HG03571 (cell line): ENCODE measurements around the gene NIPA2.
"Not testable (repeated sequence)": the region's sequence is repeated elsewhere in the genome, so short reads cannot be mapped to it uniquely, and the experiment has no call there.

ENCODE experiments used
- ATAC-seq: cut with Tn5 transposase; IDR thresholded peaks from one replicate; pipeline ENCODE4 v1.9.1; 2021; ENCODE audit not compliant: unreplicated experiment

Gene NIPA2

GRCh38 chr15:22838292-22839042 lies at the start of gene NIPA2:
NIPA2 (plus strand) TSS chr15:22838666; CDS start chr15:22851732, 13,066 bp downstream.
- peak; percentile 78 for ATAC-seq

GRCh38 chr15:22794063-22794462 lies 44.4 kb upstream of the NIPA2 start:
- ATAC-seq, result no peak

DNA sequence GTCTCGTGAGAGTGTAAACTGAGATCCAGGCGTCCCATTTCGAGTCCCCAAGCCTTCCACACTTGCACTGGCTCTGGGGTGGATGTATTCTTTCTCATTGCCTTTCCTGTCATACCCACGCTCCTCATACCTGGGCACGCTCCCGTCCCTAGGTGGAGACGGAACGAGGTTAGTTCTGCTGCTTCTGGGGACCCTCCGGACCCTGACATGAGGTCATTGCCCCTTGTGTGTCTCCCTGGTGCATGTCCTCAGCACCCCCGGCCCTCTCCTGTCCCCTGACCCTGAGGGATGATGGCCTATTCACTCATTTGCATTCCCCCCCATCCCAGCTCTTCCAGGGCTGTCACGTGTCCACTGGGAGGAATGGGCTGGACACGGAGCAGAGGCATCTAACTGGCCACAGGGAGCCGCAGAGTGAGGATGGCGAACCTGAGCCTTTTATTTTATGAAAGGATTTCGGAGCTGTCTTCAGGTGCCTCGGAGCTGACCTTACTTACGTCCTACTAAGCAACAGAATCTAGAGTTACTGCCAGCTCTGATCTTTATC lies 43.8 kb upstream of the NIPA2 start:
- ATAC-seq, result no peak

- ATAC-seq, result no peak
These were observed 43.0 kb upstream of the NIPA2 start for GRCh38 chr15:22795206-22796063.

GRCh38 chr15:22796079-22796478 lies 42.4 kb upstream of the NIPA2 start:
- ATAC-seq, result no peak

DNA sequence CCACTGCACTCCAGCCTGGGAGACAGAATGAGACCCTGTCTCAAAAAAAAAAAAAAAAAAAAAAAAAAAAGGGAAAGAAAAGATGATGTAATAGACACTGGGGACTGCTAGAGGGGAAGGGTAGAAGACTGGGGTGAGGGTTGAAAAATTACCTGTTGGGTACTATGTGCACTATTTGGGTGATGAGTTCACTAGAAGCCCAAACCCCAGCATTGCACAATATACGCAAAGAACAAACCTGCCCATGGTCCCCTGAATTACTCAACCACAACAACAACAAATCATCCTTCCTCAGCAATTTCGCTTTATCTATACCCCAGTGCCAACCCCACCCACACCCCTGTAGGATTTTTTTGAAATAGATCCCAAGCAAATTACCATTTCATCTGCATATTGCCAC lies 38.6 kb upstream of the NIPA2 start:
- ATAC-seq, result no peak

DNA sequence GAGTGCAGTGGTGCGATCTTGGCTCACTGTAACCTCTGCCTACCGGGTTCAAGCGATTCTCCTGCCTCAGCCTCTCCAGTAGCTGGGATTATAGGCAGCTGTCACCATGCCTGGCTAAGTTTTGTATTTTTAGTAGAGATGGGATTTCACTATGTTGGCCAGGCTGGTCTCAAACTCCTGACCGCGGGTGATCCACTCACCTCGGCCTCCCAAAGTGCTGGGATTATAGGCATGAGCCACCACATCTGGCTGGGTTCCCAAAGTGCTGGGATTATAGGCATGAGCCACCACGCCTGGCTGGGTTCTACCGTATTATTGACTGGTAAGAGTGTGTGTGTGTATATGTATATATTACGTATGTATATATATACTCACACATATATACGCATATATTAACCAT lies 35.5 kb upstream of the NIPA2 start:
- not testable (repeated sequence) for ATAC-seq

DNA sequence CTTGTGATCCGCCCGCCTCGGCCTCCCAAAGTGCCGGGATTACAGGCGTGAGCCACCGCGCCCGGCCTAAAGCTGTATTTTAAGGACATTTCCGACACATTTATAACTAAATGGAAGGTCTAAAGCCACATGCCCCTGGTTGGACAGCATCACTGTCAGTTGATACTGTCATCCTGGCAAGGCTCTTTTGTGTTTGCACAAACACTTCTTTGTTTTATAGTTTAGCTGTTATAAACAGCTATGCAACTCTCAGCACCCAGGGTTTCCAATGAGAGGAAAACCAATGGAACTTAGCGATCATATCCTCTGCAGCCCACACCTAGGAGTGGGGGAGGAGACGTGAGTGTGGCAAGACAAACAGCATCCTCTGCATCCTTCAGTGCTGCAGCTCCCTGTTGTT lies 32.3 kb upstream of the NIPA2 start:
- ATAC-seq, result no peak

GRCh38 chr15:22806664-22807063 lies 31.8 kb upstream of the NIPA2 start:
- ATAC-seq, result no peak

DNA sequence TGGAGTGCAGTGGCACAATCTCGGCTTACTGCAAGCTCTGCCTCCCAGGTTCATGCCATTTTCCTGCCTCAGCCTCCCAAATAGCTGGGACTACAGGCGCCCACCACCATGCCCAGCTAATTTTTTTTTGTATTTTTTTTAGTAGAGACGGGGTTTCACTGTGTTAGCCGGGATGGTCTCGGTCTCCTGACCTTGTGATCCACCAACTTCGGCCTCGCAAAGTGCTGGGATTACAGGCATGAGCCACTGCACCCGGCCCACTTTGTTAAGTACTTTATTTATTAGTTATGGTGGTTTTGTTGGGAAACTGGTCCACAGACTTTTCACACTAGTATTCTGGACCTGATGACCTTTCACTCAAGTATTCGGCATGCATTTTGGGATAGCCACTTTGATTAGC lies 30.6 kb upstream of the NIPA2 start:
- not testable (repeated sequence) for ATAC-seq

- ATAC-seq, result no peak
These were observed 30.2 kb upstream of the NIPA2 start for GRCh38 chr15:22808240-22808639.

DNA sequence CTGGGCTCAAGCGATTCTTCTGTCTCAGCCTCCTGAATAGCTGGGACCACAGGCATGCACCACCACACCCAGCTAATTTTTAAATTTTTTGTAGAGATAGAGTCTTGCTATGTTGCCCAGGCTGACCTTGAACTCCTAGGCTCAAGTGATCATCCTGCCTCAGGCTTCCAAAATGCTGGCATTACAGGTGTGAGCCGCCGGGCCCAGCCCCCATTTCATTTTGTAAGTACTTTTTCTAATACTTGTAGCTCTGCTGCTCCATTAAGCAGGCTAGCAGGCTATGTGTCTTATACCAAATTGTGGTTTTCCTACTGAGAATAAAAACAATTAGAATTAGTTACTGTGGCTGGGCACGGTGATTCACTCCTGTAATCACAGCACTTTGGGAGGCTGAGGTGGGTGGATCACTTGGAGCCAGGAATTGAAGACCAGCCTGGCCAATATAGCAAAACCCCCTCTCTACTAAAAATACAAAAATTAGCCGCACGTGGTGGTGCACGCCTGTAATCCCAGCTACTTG lies 29.6 kb upstream of the NIPA2 start:
- ATAC-seq, result no peak

DNA sequence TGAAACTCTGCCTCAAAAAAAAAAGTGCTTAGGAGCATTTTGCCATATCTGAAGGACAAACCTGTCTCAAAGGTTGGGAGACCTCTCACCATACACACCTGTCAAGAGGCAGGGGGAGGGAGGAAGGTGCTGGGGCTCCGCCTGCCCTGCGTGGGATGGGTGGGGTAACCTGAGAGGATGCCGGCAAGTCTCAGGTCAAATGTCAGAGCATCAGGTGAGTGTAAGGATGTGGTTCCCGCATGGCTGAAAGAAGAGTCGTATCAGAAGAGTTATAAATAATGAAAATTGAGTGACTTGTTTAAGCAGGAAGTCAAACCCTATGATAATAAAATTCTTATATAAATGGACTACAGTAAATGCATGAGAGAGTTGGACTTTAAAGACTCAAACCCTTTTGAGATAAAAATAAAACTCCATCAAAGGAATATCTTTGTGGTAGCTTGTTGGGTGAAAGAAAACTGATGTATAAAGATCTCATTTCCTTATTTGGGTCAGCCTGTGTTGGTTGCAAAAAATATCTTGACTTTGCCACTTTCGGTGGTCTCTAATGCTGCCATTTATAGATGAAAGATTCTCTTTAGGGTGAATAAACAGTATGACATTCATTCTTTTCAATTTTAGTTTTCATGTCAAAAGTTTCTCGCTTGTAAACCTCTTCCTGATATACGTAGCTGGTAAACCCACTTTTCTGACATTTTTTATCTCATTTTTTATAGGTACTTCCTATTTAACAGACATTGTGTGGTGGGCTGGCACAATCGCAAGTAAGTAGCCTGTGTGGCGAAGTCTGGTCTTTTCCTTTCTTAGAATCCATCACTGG lies 28.2 kb upstream of the NIPA2 start:
- ATAC-seq, result no peak

GRCh38 chr15:22810853-22811338 lies 27.6 kb upstream of the NIPA2 start:
- ATAC-seq, result no peak

DNA sequence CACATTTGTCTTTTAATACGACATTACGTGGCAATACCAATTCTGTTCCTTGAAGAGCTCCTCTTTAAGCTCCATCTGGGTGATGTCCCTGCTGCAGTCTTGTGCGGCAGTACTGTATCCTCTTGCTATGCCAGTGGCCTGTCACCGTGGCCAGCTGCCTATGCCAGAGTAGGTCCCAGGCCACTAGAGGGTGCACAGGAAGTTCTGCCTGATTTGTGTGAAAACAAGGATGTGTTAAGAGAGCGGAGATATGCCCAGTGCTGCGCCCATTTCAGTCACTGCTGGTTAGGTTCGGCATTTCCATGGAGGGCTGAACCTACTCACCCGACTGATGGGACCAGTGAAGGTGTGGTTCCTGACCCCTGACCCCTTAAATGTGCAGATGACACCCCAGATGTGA lies 26.8 kb upstream of the NIPA2 start:
- no peak for ATAC-seq

GRCh38 chr15:22813844-22814243 lies 24.6 kb upstream of the NIPA2 start:
- ATAC-seq, result no peak

GRCh38 chr15:22815766-22816165 lies 22.7 kb upstream of the NIPA2 start:
- ATAC-seq, result no peak

DNA sequence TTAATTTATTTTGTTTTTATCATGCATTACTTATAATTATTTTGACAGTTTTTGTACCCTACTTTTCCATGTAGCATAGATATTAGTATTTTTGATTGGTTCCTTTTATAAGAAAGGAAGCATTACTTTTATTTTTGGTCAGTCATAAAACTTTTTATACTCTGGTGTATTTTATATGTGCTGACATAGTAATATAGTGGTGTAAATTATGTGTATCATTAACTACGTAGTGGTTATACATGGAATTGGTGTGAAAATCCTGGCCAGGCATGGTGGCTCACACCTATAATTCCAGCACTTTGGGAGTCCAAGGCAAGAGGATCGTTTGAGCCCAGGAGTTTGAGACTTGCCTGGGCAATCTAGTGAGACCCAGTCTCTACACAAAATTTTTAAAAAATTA lies 18.8 kb upstream of the NIPA2 start:
- ATAC-seq, result no peak

- ATAC-seq, result no peak
These were observed 14.9 kb upstream of the NIPA2 start for GRCh38 chr15:22823495-22824128.

DNA sequence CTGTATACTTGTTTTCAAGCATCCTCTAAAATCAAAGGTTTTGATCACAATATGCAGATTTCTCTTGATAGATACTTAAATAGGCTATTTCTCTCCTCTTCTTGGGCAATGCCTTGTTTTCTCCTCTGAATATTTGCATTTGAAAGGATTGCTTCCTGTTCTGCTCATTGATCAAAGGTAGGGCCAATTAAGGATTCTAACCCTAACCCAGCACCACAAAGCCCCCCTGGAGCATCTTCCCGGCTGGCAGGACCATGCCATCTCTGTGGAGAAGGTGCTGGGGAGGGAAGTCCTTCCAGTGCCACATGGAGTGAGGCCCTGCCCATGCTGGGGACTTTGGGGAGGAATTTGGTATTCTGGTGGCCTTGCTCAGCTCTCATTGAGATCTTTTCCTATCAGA lies 11.3 kb upstream of the NIPA2 start:
- ATAC-seq, result no peak
